Panc1 (cell line): ENCODE results near the gene TRMT5.

Experiments used
- POLR2AphosphoS5 ChIP-seq: IDR thresholded peaks from 2 replicates; pipeline ENCODE4 v1.6.1; 2012; ENCODE audit warnings: mild to moderate bottlenecking, low read depth, low read length, moderate library complexity
- TF ChIP-seq, protein P1 (sequence below): fragments of 450-650 bp; IDR thresholded peaks from 2 replicates; pipeline ENCODE4 v1.5.1; 2017; ENCODE audit warnings: mild to moderate bottlenecking

DNA sequence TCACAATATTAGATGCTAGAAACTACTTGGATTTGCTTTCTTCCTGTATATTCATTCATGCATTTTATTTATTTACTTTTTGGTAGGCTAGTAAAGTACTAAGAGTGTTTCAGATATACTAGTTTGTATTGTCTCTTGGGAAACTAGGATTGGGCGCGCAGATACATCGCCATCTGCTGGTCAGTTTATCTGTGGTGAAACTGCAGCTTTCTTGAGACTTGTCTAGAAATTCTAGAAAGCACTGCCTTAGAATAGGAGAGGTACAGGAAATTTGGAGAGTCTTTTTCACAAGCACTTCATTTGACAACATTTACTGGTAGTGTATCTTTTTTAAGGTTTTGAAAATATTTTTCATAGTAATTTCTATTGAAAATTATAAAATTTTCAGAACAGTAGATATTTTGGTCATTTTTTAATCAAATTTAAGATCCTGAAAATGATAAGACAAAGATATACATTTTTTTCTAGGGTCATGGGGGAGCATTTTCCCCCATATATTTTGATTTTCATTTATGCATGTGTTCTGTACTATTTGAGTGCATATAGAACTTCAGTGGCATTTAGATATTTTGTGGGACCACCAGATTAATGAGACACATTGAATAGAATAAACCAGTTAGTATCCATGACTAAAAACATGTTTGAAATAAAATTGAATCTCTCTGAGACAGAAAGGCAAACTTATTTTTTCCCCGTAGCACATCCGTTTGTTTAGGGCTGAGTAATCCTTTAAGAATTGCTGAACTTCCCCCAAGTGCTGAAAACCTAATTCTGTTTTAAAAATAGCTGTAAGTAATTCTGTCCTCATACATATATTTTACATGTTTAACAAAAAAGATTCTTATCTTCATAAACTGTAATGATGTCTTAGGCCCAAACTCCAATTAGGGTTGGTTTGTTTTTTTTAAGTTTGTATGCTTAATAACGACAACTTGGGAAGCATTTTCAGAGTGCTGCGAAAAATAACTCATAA is 44.7 kb upstream of the TRMT5 start:
- TF ChIP-seq, protein P1, sequence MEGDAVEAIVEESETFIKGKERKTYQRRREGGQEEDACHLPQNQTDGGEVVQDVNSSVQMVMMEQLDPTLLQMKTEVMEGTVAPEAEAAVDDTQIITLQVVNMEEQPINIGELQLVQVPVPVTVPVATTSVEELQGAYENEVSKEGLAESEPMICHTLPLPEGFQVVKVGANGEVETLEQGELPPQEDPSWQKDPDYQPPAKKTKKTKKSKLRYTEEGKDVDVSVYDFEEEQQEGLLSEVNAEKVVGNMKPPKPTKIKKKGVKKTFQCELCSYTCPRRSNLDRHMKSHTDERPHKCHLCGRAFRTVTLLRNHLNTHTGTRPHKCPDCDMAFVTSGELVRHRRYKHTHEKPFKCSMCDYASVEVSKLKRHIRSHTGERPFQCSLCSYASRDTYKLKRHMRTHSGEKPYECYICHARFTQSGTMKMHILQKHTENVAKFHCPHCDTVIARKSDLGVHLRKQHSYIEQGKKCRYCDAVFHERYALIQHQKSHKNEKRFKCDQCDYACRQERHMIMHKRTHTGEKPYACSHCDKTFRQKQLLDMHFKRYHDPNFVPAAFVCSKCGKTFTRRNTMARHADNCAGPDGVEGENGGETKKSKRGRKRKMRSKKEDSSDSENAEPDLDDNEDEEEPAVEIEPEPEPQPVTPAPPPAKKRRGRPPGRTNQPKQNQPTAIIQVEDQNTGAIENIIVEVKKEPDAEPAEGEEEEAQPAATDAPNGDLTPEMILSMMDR, result peak; percentile 77; the same call in 1 of the 2 replicates
- no peak for TF ChIP-seq POLR2AphosphoS5
